RWPE2 (cell line): ENCODE data around the gene LYZL4.

ENCODE experiments used
- ATAC-seq: fragments of 200-7000 bp; cut with Tn5 transposase; 3 replicates; pipeline ENCODE4 v1.9.1; 2021; ENCODE audit warnings: low read depth
- DNase-seq: peaks from one replicate; pipeline ENCODE4 v3.0.0-alpha.2; 2020; ENCODE audit warnings: low spot score
- H3K27ac ChIP-seq: fragments of 450-650 bp; 2 replicates; pipeline ENCODE4 v1.5.1; 2017; ENCODE audit warnings: mild to moderate bottlenecking; ENCODE audit not compliant: poor library complexity, severe bottlenecking
- H3K27me3 ChIP-seq: fragments of 250-450 bp; sonication (Bioruptor Pico); 2 replicates; pipeline ENCODE4 v1.5.1; 2021; ENCODE audit warnings: mild to moderate bottlenecking, moderate library complexity; ENCODE audit not compliant: insufficient read depth, poor library complexity, severe bottlenecking
- H3K36me3 ChIP-seq: fragments of 250-450 bp; sonication (Bioruptor Pico); 2 replicates; pipeline ENCODE4 v1.5.1; 2020; ENCODE audit warnings: low read depth, mild to moderate bottlenecking, moderate library complexity
- H3K4me1 ChIP-seq: fragments of 250-450 bp; sonication (Bioruptor Pico); 2 replicates; pipeline ENCODE4 v1.5.1; 2021; ENCODE audit warnings: mild to moderate bottlenecking, moderate library complexity; ENCODE audit not compliant: insufficient read depth, poor library complexity, severe bottlenecking
- H3K4me3 ChIP-seq: fragments of 250-450 bp; sonication (Bioruptor Pico); 2 replicates; pipeline ENCODE4 v1.5.1; 2021; ENCODE audit warnings: mild to moderate bottlenecking, moderate library complexity; ENCODE audit not compliant: severe bottlenecking
- H3K9me3 ChIP-seq: fragments of 250-450 bp; sonication (Bioruptor Pico); 2 replicates; pipeline ENCODE4 v1.5.1; 2021; ENCODE audit warnings: mild to moderate bottlenecking, moderate library complexity; ENCODE audit not compliant: severe bottlenecking
- TF ChIP-seq, protein P1 (sequence below): fragments of 450-650 bp; IDR thresholded peaks from one replicate; pipeline ENCODE4 v1.5.1; 2017; ENCODE audit warnings: mild to moderate bottlenecking, moderate library complexity; ENCODE audit not compliant: poor library complexity, severe bottlenecking

LYZL4 gene

DNA sequence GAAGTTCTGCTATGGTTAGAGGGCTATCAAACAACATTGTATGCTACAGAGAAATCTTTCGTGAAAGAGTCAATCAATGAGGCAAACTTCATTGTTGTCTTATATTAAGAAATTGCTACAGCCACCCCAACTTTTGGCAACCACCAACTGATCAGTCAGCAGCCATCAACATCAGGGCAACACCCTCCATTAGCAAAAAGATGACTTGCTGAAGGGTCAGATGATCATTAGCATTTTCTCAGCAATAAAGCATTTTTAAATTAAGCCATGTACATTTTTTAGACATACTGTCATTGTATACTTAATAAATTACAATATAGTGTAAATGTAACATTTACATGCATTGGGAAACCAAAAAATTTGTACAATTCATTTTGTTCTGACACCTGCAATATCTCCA, 53.1 kb downstream of the LYZL4 start:
- no peak overlapping the region for H3K27ac ChIP-seq
- ATAC-seq (no peak), DNase-seq (no peak)
- H3K9me3 ChIP-seq = no peaks in the 10 kb centered on the region
- H3K36me3 ChIP-seq = no peaks in the 10 kb centered on the region
- TF ChIP-seq, protein P1, sequence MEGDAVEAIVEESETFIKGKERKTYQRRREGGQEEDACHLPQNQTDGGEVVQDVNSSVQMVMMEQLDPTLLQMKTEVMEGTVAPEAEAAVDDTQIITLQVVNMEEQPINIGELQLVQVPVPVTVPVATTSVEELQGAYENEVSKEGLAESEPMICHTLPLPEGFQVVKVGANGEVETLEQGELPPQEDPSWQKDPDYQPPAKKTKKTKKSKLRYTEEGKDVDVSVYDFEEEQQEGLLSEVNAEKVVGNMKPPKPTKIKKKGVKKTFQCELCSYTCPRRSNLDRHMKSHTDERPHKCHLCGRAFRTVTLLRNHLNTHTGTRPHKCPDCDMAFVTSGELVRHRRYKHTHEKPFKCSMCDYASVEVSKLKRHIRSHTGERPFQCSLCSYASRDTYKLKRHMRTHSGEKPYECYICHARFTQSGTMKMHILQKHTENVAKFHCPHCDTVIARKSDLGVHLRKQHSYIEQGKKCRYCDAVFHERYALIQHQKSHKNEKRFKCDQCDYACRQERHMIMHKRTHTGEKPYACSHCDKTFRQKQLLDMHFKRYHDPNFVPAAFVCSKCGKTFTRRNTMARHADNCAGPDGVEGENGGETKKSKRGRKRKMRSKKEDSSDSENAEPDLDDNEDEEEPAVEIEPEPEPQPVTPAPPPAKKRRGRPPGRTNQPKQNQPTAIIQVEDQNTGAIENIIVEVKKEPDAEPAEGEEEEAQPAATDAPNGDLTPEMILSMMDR = no peak
- no peaks in the 10 kb centered on the region for H3K27me3 ChIP-seq
- H3K4me1 ChIP-seq = no peaks in the 10 kb centered on the region
- H3K4me3 ChIP-seq = no peak overlapping the region

DNA sequence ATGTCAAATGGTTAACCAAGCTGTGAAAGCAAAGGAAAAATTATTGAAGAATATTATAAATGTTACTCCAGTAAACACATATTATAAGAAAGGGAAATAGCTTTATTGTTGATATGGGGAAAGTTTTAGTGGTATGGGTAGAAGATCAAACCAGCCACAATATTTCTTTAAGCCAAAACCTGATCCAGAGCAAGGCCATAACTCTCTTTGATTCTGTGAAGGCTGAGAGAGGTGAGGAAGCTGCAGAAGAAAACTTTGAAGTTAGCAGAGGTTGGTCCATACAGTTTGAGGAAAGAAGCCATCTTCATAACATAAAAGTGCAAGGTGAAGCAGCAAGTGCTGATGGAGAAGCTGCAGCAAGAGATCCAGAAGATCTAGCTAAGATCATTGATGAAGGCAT, 54.8 kb downstream of the LYZL4 start:
- Histone ChIP-seq H3K27ac (no peak overlapping the region), H3K36me3 (no peaks in the 10 kb centered on the region), H3K27me3 (no peaks in the 10 kb centered on the region), H3K9me3 (no peaks in the 10 kb centered on the region), H3K4me3 (no peak overlapping the region), H3K4me1 (no peaks in the 10 kb centered on the region)
- ATAC-seq (no peak), DNase-seq (no peak)
- TF ChIP-seq, protein P1 = no peak

DNA sequence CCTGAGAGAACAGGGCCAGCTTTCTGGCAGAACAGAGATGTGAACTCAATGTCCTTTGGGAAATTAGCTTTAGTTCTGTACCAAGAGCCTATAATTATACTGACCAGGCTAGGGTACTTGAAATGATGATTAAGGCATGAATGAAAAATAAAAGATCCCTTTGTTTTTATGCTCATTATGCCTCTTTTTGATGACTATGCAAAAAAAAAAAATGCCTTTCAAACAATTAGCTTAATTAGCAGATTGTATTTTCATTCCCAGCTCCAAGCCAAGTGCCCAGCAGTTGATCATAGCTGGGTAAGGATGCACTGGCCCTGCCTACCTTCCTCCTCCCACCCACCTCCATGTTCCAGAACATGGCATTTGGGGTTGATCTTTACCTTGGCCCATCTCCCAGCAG, 56.8 kb downstream of the LYZL4 start:
- H3K27ac ChIP-seq = no peak overlapping the region

DNA sequence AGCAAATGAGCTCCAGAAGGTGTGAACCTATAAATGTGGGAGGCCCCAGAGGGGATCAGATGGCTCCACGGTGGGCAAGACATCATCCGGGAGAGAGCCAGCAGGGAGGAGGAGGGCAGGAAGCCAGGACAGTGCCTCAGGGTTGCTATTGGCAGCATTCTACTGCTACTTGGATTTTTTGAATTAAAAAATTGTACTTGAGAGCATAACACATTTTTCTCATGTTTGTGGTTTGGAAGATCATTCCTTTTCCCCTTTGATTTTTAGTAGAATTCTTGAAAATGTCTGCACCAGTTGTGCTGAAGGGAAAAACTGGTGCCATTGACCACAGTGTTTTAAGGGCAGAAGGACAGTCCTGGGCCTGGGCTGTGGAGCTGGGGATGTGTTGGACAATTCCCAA, 59.2 kb downstream of the LYZL4 start:
- DNase-seq (no peak), ATAC-seq (no peak)
- H3K27ac ChIP-seq = no peak overlapping the region
- H3K27me3 ChIP-seq = no peaks in the 10 kb centered on the region
- H3K4me1 ChIP-seq = no peaks in the 10 kb centered on the region
- H3K4me3 ChIP-seq = no peak overlapping the region
- H3K36me3 ChIP-seq = no peaks in the 10 kb centered on the region
- TF ChIP-seq, protein P1 = no peak
- no peaks in the 10 kb centered on the region for H3K9me3 ChIP-seq

More for the DNA sequence above, 56.8 kb downstream of the LYZL4 start:
- TF ChIP-seq, protein P1 = no peak
- no peaks in the 10 kb centered on the region for H3K4me1 ChIP-seq
- H3K36me3 ChIP-seq = no peaks in the 10 kb centered on the region
- no peaks in the 10 kb centered on the region for H3K9me3 ChIP-seq
- DNase-seq (no peak), ATAC-seq (no peak)
- no peak overlapping the region for H3K4me3 ChIP-seq
- H3K27me3 ChIP-seq = no peaks in the 10 kb centered on the region

DNA sequence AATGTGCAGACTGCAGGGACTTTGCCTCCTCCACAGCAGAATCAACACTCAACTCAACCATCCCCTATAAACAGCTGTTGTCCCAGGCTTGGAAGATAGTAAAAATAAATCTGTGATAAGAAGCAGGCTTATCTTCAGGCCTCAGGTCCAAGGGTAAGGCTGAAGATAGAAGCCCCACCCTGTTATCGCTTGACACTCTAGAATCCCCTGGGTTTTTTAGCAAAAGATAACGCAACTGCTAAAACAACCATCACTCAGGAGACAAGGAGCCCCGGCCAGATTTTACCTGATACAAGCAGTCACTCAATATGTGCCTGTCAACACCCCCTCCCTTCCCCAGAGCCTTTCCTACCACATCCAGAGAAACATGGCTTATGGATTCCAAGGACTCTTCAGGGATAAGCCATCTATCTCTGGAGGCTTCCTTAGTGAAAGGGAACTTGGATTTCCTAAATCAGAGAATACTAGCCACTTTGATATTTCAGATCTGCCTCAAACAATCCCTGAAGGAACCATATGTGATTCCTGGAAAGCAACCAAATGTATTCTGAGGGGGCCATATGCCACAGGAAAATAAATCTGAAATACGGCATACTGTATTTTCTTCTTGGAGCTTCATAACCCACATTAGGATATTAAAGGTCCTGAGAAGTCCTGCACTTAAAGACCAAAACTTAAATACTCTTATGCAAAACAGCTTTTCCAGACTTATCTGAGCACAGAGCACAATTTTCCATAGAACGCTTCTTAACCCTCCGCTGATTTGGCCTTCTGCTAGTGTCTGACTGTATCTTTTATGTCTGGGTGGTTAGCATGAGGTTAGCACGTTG, 60.4 kb downstream of the LYZL4 start:
- DNase-seq (no peak), ATAC-seq (no peak)
- Histone ChIP-seq H3K4me3 (no peak overlapping the region), H3K27me3 (no peaks in the 10 kb centered on the region), H3K9me3 (no peaks in the 10 kb centered on the region), H3K36me3 (no peaks in the 10 kb centered on the region), H3K27ac (no peak overlapping the region), H3K4me1 (no peaks in the 10 kb centered on the region)
- TF ChIP-seq, protein P1 = no peak
